K562 (cell line): Measurements from ENCODE around the gene MYO1D. TPM values are rescaled to one million over a fixed set of nuclear protein-coding genes. Genes with fewer than 3 reads are reported as not detected.

ENCODE experiments used
- ATAC-seq: fragments of 200-7000 bp; cut with Tn5 transposase; 3 replicates; pipeline ENCODE4 v1.9.1; 2020; ENCODE audit warnings: moderate library complexity
- BruUV-seq: library from RNA; stranded (reverse); fragments of 400-500 nt; replicated peaks from 2 replicates; lab custom pipeline; 2021; lab: Mats Ljungman, UMichigan
- CTCF ChIA-PET: fragments of 300-600 bp; formaldehyde crosslinking; extraction: SDS; loops from one replicate; lab custom pipeline; 2021; ENCODE audit warnings: low intra/inter-chr PET ratio; lab: Yijun Ruan, JAX
- POLR2A ChIA-PET: fragments of 300-600, 350-650 bp; sonication (Branson Sonifier 250); formaldehyde crosslinking; extraction: SDS; loops from one replicate; lab custom pipeline; 2021; ENCODE audit warnings: antibody characterized with exemption, inconsistent platforms; lab: Yijun Ruan, JAX
- DNase-seq, 4 experiments: peaks; one replicate each; pipeline versions ENCODE4 v3.0.0 to v3.0.0-alpha.2; 2011 to 2018; ENCODE audit warnings: low spot score in 3 of 4, mixed read lengths in 3 of 4; ENCODE audit errors: extremely low read depth in 1 of 4
- FAIRE-seq: peaks from 2 replicates; lab custom pipeline; 2011; peaks lifted over from hg19 to GRCh38; lab: Jason Lieb, UNC
- H2AFZ ChIP-seq: 2 replicates; pipeline ENCODE4 v1.6.0; 2011; ENCODE audit warnings: low read depth, low read length, control low read depth, inconsistent platforms
- H3K27ac ChIP-seq: fragments of 200-600 bp; 3 replicates; pipeline ENCODE4 v1.8.0; 2011; ENCODE audit warnings: low read depth, mild to moderate bottlenecking, control low read depth, inconsistent platforms, low read length, moderate library complexity, mixed read lengths; ENCODE audit errors: extremely low read depth
- H3K27me3 ChIP-seq, 2 experiments: fragments of 300-600 bp in 1 of 2; 2 replicates in 1 of 2; 3 replicates in 1 of 2; pipeline versions ENCODE4 v1.6.0 to v1.8.0; 2011; ENCODE audit warnings: inconsistent platforms in 2 of 2, low read length in 2 of 2, mild to moderate bottlenecking in 1 of 2, mixed read lengths in 1 of 2, moderate library complexity in 1 of 2; ENCODE audit not compliant: control insufficient read depth in 2 of 2, insufficient read depth in 2 of 2
- H3K36me3 ChIP-seq: fragments of 300-600 bp; 3 replicates; pipeline ENCODE4 v1.8.0; 2011; ENCODE audit warnings: mild to moderate bottlenecking, low read length, inconsistent platforms; ENCODE audit not compliant: control insufficient read depth, insufficient read depth
- H3K4me1 ChIP-seq, 2 experiments: fragments of 200-600 bp in 1 of 2; replicated peaks in 1 of 2; 2 replicates in 1 of 2; 3 replicates in 1 of 2; pipeline versions ENCODE4 v1.5.1 to v1.8.0; 2011; ENCODE audit warnings: inconsistent platforms in 2 of 2, low read length in 2 of 2, mild to moderate bottlenecking in 1 of 2, mixed read lengths in 1 of 2, moderate library complexity in 1 of 2; ENCODE audit not compliant: control insufficient read depth in 2 of 2, insufficient read depth in 2 of 2
- H3K4me2 ChIP-seq: 2 replicates; pipeline ENCODE4 v1.6.1; 2011; ENCODE audit warnings: low read length, control low read depth, inconsistent platforms, mixed read lengths; ENCODE audit not compliant: insufficient read depth
- H3K4me3 ChIP-seq: fragments of 200-600 bp; sonication (generic), shearing (Covaris generic); 2 replicates; pipeline ENCODE4 v1.5.1; 2016; ENCODE audit warnings: control low read depth, inconsistent platforms
- H3K79me2 ChIP-seq: fragments of 200-600 bp; 3 replicates; pipeline ENCODE4 v1.8.0; 2011; ENCODE audit warnings: low read length, inconsistent platforms; ENCODE audit not compliant: control insufficient read depth, insufficient read depth
- H3K9ac ChIP-seq, 2 experiments: 2 replicates each; pipeline versions ENCODE4 v1.6.0 to v1.6.1; 2011; ENCODE audit warnings: low read depth in 2 of 2, low read length in 2 of 2, control low read depth in 1 of 2, inconsistent platforms in 1 of 2, mild to moderate bottlenecking in 1 of 2, mixed read lengths in 1 of 2; ENCODE audit not compliant: insufficient read depth in 1 of 2
- H3K9me1 ChIP-seq: one replicate; pipeline ENCODE4 v1.6.0; 2011; ENCODE audit warnings: inconsistent platforms, mild to moderate bottlenecking, low read length, moderate library complexity; ENCODE audit not compliant: control insufficient read depth, insufficient read depth
- H3K9me3 ChIP-seq: replicated peaks from 2 replicates; pipeline ENCODE4 v1.5.1; 2011; ENCODE audit warnings: low read depth, low read length, inconsistent platforms; ENCODE audit not compliant: control insufficient read depth, insufficient read depth
- H4K20me1 ChIP-seq: replicated peaks from 2 replicates; pipeline ENCODE4 v1.6.1; 2011; ENCODE audit warnings: low read length, inconsistent platforms, mixed read lengths; ENCODE audit not compliant: control insufficient read depth, insufficient read depth
- ADNP ChIP-seq: fragments of 200-800 bp; sonication (Bioruptor generic); IDR thresholded peaks from 2 replicates; pipeline ENCODE4 v1.6.1; 2016; ENCODE audit warnings: missing genetic modification characterization, missing compliant biosample characterization
- CBFB ChIP-seq: sonication (generic); formaldehyde crosslinking; IDR thresholded peaks from 2 replicates; pipeline ENCODE4 v1.4.0; 2020; ENCODE audit warnings: mild to moderate bottlenecking, missing genetic modification reagents
- HDAC3 ChIP-seq: fragments of 450-650 bp; IDR thresholded peaks from 2 replicates; pipeline ENCODE4 v1.6.1; 2018; ENCODE audit warnings: borderline replicate concordance, mild to moderate bottlenecking, moderate library complexity; ENCODE audit not compliant: partially characterized antibody
- RBBP5 ChIP-seq: fragments of 200-600 bp; sonication (generic); IDR thresholded peaks from 2 replicates; pipeline ENCODE4 v1.6.1; 2012; ENCODE audit warnings: borderline replicate concordance, mild to moderate bottlenecking, low read length, control low read depth, inconsistent platforms; ENCODE audit not compliant: insufficient read depth, poor library complexity, severe bottlenecking
- TEAD1 ChIP-seq, 2 experiments: fragments of 450-650 bp in 1 of 2; sonication (generic) in 1 of 2; formaldehyde crosslinking; IDR thresholded peaks; 2 replicates each; pipeline versions ENCODE4 v1.4.0 to v1.8.0; 2020 to 2022; ENCODE audit warnings: mild to moderate bottlenecking in 2 of 2, missing genetic modification reagents in 1 of 2
- ZNF668 ChIP-seq: fragments of 250-450 bp; sonication (Bioruptor Pico); IDR thresholded peaks from 2 replicates; pipeline ENCODE4 v1.8.0; 2022; ENCODE audit warnings: mild to moderate bottlenecking, inconsistent platforms
- WGBS: fragments of 100-300 bp; shearing (Covaris generic); methylation state at CpG from one replicate; pipeline ENCODE4 v1.1.6; 2016; ENCODE audit warnings: low coverage, mixed read lengths; ENCODE audit not compliant: insufficient coverage; ENCODE audit errors: missing lambda C conversion rate; 5-methylcytosine and 5-hydroxymethylcytosine counted together
- in situ Hi-C: fragments of 300-500 bp; cut with MboI; formaldehyde crosslinking; loops from 4 replicates; pipeline ENCODE4 v1.15.0; 2018; ENCODE audit warnings: inconsistent platforms, mixed read lengths
- intact Hi-C: fragments of 100-400 bp; cut with micrococcal nuclease; formaldehyde crosslinking; loops from 2 replicates; pipeline ENCODE4 v1.14.2; 2022
- polyA plus RNA-seq, 8 experiments: library from polyadenylated mRNA; depleted of rRNA in 4 of 8; stranded (reverse) in 5 of 8; unstranded in 3 of 8; fragments of >200 nt; fragmentation: Nextera tagmentation in 2 of 8; fragmentation: Illumina TruSeq in 1 of 8; extraction: Ambion mirVana in 2 of 8; extraction: Trizol in 1 of 8; gene quantifications; 2 replicates each; pipeline versions ENCODE4 v1.2.1 to v1.2.3, GENCODE V29; 2011 to 2014; ENCODE audit warnings: inconsistent platforms in 1 of 8, missing spikeins in 1 of 8
- total RNA-seq, 7 experiments: library from RNA; depleted of rRNA in 6 of 7; stranded (reverse); fragments of >200 nt in 6 of 7; fragmentation: Illumina TruSeq in 2 of 7; extraction: Trizol in 2 of 7; gene quantifications; 2 replicates each; pipeline versions ENCODE4 v1.2.1 to v1.2.3, GENCODE V29; 2011 to 2021; ENCODE audit warnings: low replicate concordance in 1 of 7

Gene MYO1D
- total and polyA plus RNA-seq, 9 of the 15 experiments (the other 6 are each of a cell fraction or from before 2014, with no cell fraction given) = 2.1 to 71.2 (median 45.4) TPM

DNA sequence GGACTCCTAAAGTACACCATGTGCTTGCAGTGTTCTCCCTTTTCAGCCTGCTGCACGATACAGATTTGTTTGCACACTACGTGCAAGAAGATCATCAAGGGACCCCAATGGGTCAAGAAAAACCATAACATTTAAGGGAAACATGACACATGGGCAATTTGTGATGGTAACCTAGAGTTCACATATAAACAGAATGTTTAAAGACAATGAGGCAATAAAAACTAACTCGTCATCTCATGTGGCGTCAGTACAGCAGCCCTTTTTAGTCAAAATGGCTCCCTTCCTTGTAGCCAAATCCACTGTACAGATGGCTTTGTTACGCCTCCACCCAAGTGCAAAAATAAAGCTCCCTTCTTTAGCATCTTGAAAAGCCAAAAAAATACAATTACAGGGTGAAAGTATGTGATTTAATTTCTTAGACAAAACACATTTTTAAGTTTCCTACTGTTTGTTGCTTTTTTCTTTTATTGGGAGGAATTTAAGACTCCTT, 216.4 kb downstream of the MYO1D start:
- no peaks in the 10 kb centered on the region for H3K79me2 ChIP-seq
- H3K36me3 ChIP-seq = peaks cover 30% of the 10 kb centered on the region
- no peak overlapping the region for H3K9ac ChIP-seq
- TF ChIP-seq ZNF668 (CRISPR knock-in tag) (no peak), TEAD1 (CRISPR knock-in tag; IDR thresholded peaks at IDR 0.05) (no peak), ADNP (tag) (no peak), RBBP5 (no peak), HDAC3 (no peak), CBFB (CRISPR knock-in tag) (no peak)
- no peak overlapping the region for H3K4me2 ChIP-seq
- no peaks in the 10 kb centered on the region for H3K9me3 ChIP-seq
- no peak overlapping the region for H3K4me3 ChIP-seq
- ATAC-seq (no peak), FAIRE-seq (no peak), DNase-seq (no peak)
- WGBS = 81% methylated on average over 5 of the region's 5 CpGs
- intact Hi-C loops = no loop called here
- no TSS peak for BruUV-seq
- POLR2A ChIA-PET = no interaction called here
- in situ Hi-C loops = no loop called here
- no peaks in the 10 kb centered on the region; the same call in 1 of the 2 replicates for H4K20me1 ChIP-seq
- H3K27me3 ChIP-seq = no peaks in the 10 kb centered on the region
- H3K27ac ChIP-seq = no peak overlapping the region
- H3K9me1 ChIP-seq = no peaks in the 10 kb centered on the region
- CTCF ChIA-PET = no interaction called here
- no peak overlapping the region for H2AFZ ChIP-seq
- H3K4me1 ChIP-seq = no peaks in the 10 kb centered on the region
